H1 (cell line): ENCODE data around the gene GRK6. TPM values are rescaled to one million over a fixed set of nuclear protein-coding genes. Genes with fewer than 3 reads are reported as not detected.

ENCODE experiments used
- CTCF ChIA-PET: fragments of 300-600 bp; sonication (Branson Sonifier 250); formaldehyde crosslinking; loops from one replicate; lab custom pipeline; 2021; ENCODE audit not compliant: partially characterized antibody; lab: Charles Lee
- POLR2A ChIA-PET: fragments of 300-600 bp; sonication (Branson Sonifier 250); formaldehyde crosslinking; loops from one replicate; lab custom pipeline; 2021; ENCODE audit warnings: inconsistent platforms; ENCODE audit not compliant: partially characterized antibody; lab: Charles Lee
- DNase-seq, 2 experiments: peaks; one replicate each; pipeline versions ENCODE4 v3.0.0 to v3.0.0-alpha.2; 2010 to 2022; ENCODE audit warnings: low spot score in 2 of 2, low read depth in 1 of 2, mixed read lengths in 1 of 2
- FAIRE-seq: peaks from 2 replicates; lab custom pipeline; 2011; peaks lifted over from hg19 to GRCh38; lab: Jason Lieb, UNC
- H2AFZ ChIP-seq: 2 replicates; pipeline ENCODE4 v1.8.1; 2012; ENCODE audit warnings: low read length, inconsistent platforms
- H2AK5ac ChIP-seq: 2 replicates; pipeline ENCODE4 v1.6.1; 2013; ENCODE audit warnings: low read depth, low read length
- H2BK120ac ChIP-seq: replicated peaks from 2 replicates; pipeline ENCODE3; 2013; ENCODE audit warnings: low read depth, low read length, inconsistent platforms
- H2BK12ac ChIP-seq: 2 replicates; pipeline ENCODE4 v1.6.1; 2013; ENCODE audit warnings: low read depth, low read length
- H2BK15ac ChIP-seq: 2 replicates; pipeline ENCODE4 v1.6.1; 2013; ENCODE audit warnings: low read length
- H2BK20ac ChIP-seq: 2 replicates; pipeline ENCODE4 v1.6.1; 2013; ENCODE audit warnings: low read length
- H2BK5ac ChIP-seq: 2 replicates; pipeline ENCODE4 v1.6.1; 2013; ENCODE audit warnings: low read depth, low read length
- H3K14ac ChIP-seq: 2 replicates; pipeline ENCODE4 v1.6.1; 2013; ENCODE audit warnings: inconsistent platforms; ENCODE audit not compliant: insufficient read length
- H3K18ac ChIP-seq: 2 replicates; pipeline ENCODE4 v1.6.1; 2013; ENCODE audit warnings: low read length; ENCODE audit errors: extremely low read depth
- H3K23ac ChIP-seq: 2 replicates; pipeline ENCODE4 v1.6.1; 2013; ENCODE audit warnings: inconsistent platforms; ENCODE audit not compliant: insufficient read length
- H3K23me2 ChIP-seq: 2 replicates; pipeline ENCODE4 v1.6.1; 2013; ENCODE audit warnings: low read depth, low read length
- H3K27ac ChIP-seq: 2 replicates; pipeline ENCODE4 v1.6.1; 2011; ENCODE audit warnings: low read depth, low read length, inconsistent platforms
- H3K27me3 ChIP-seq, 4 experiments: replicated peaks in 1 of 4; 1 replicate in 1 of 4; 2 replicates in 3 of 4; pipeline versions ENCODE4 v1.6.1 to v1.8.1; 2011 to 2013; ENCODE audit warnings: low read length in 3 of 4, mild to moderate bottlenecking in 3 of 4, inconsistent platforms in 2 of 4, mixed read lengths in 2 of 4, moderate library complexity in 1 of 4; ENCODE audit not compliant: control insufficient read depth in 3 of 4, insufficient read depth in 3 of 4; ENCODE audit errors: extremely low read depth in 1 of 4
- H3K36me3 ChIP-seq, 4 experiments: 2 replicates each; pipeline versions ENCODE4 v1.6.1 to v1.8.1; 2011 to 2013; ENCODE audit warnings: mild to moderate bottlenecking in 4 of 4, low read length in 3 of 4, moderate library complexity in 2 of 4, control low read depth in 1 of 4, inconsistent platforms in 1 of 4; ENCODE audit not compliant: insufficient read depth in 4 of 4, control insufficient read depth in 2 of 4
- H3K4ac ChIP-seq: replicated peaks from 2 replicates; pipeline ENCODE3; 2013; ENCODE audit warnings: low read length, low read depth, mixed read lengths, inconsistent platforms; ENCODE audit not compliant: insufficient read length
- H3K4me1 ChIP-seq, 4 experiments: replicated peaks in 1 of 4; 1 replicate in 1 of 4; 2 replicates in 3 of 4; pipeline versions ENCODE4 v1.6.1 to v1.8.1; 2011 to 2013; ENCODE audit warnings: low read length in 3 of 4, inconsistent platforms in 2 of 4, mixed read lengths in 1 of 4; ENCODE audit not compliant: insufficient read depth in 4 of 4, control insufficient read depth in 3 of 4
- H3K4me2 ChIP-seq, 2 experiments: 2 replicates each; pipeline versions ENCODE4 v1.6.1 to v1.8.1; 2011 to 2013; ENCODE audit warnings: low read depth in 2 of 2, low read length in 2 of 2, control low read depth in 1 of 2, inconsistent platforms in 1 of 2, mild to moderate bottlenecking in 1 of 2; ENCODE audit not compliant: insufficient read depth in 1 of 2
- H3K4me3 ChIP-seq, 4 experiments: fragments of 200-600, 300-600 bp in 1 of 4; sonication (generic), shearing (Covaris generic), sonication (Bioruptor Twin) in 1 of 4; 2 replicates each; pipeline versions ENCODE4 v1.5.1 to v1.8.1; 2011 to 2016; ENCODE audit warnings: low read length in 4 of 4, low read depth in 3 of 4, control low read depth in 2 of 4, inconsistent platforms in 2 of 4, mild to moderate bottlenecking in 2 of 4, mixed read lengths in 1 of 4, moderate library complexity in 1 of 4; ENCODE audit not compliant: insufficient read depth in 2 of 4; ENCODE audit errors: extremely low read depth in 1 of 4
- H3K56ac ChIP-seq: replicated peaks from 2 replicates; pipeline ENCODE3; 2013; ENCODE audit warnings: low read depth, mild to moderate bottlenecking, mixed read lengths, low read length, inconsistent platforms; ENCODE audit not compliant: insufficient read length
- H3K79me1 ChIP-seq: 2 replicates; pipeline ENCODE4 v1.6.1; 2013; ENCODE audit warnings: low read depth, low read length, control low read depth
- H3K79me2 ChIP-seq, 2 experiments: 2 replicates each; pipeline versions ENCODE4 v1.6.1 to v1.8.1; 2012 to 2013; ENCODE audit warnings: low read length in 2 of 2, mild to moderate bottlenecking in 2 of 2, inconsistent platforms in 1 of 2; ENCODE audit not compliant: insufficient read depth in 2 of 2, control insufficient read depth in 1 of 2
- H3K9ac ChIP-seq, 4 experiments: replicated peaks in 1 of 4; 1 replicate in 1 of 4; 2 replicates in 3 of 4; pipeline versions ENCODE4 v1.6.1 to v1.8.1; 2011 to 2013; ENCODE audit warnings: low read depth in 3 of 4, low read length in 3 of 4, control low read depth in 2 of 4, mild to moderate bottlenecking in 2 of 4, moderate library complexity in 2 of 4, inconsistent platforms in 1 of 4; ENCODE audit errors: extremely low read depth in 1 of 4
- H3K9me3 ChIP-seq, 2 experiments: 2 replicates each; pipeline versions ENCODE4 v1.6.1 to v1.8.1; 2012 to 2013; ENCODE audit warnings: mild to moderate bottlenecking in 2 of 2, moderate library complexity in 2 of 2, control low read depth in 1 of 2, inconsistent platforms in 1 of 2, low read depth in 1 of 2, low read length in 1 of 2, mixed read lengths in 1 of 2; ENCODE audit not compliant: insufficient read depth in 2 of 2
- H4K20me1 ChIP-seq, 2 experiments: replicated peaks in 1 of 2; 2 replicates each; pipeline versions ENCODE3 to v1.8.1; 2011 to 2013; ENCODE audit warnings: inconsistent platforms in 2 of 2, low read length in 2 of 2, mild to moderate bottlenecking in 1 of 2; ENCODE audit not compliant: insufficient read depth in 2 of 2, control insufficient read depth in 1 of 2
- H4K5ac ChIP-seq: 2 replicates; pipeline ENCODE4 v1.6.1; 2013; ENCODE audit warnings: low read length, low read depth, mixed read lengths, inconsistent platforms; ENCODE audit not compliant: insufficient read length
- H4K8ac ChIP-seq: 2 replicates; pipeline ENCODE4 v1.8.0; 2013; ENCODE audit warnings: mild to moderate bottlenecking, moderate library complexity, low read length, inconsistent platforms; ENCODE audit not compliant: insufficient read depth; ENCODE audit errors: extremely low read depth
- H4K91ac ChIP-seq: replicated peaks from 2 replicates; pipeline ENCODE3; 2013; ENCODE audit warnings: low read length, mixed read lengths, inconsistent platforms; ENCODE audit not compliant: insufficient read length
- ATF3 ChIP-seq: IDR thresholded peaks from 2 replicates; pipeline ENCODE4 v1.6.1; 2011; ENCODE audit warnings: low read depth, mild to moderate bottlenecking, low read length; ENCODE audit not compliant: insufficient read depth
- CHD1 ChIP-seq: IDR thresholded peaks from 2 replicates; pipeline ENCODE4 v1.6.1; 2012; ENCODE audit warnings: low read depth, low read length, improper control_type of control experiment
- CTBP2 ChIP-seq: IDR thresholded peaks from 2 replicates; pipeline ENCODE4 v1.7.0; 2011; ENCODE audit warnings: borderline replicate concordance, mild to moderate bottlenecking, moderate library complexity, mixed read lengths, low read length; ENCODE audit not compliant: insufficient read depth, insufficient read length
- CTCF ChIP-seq, 3 experiments: IDR thresholded peaks; 1 replicate in 2 of 3; 2 replicates in 1 of 3; pipeline versions ENCODE4 v1.5.1 to v1.6.1; 2011; ENCODE audit warnings: low read length in 3 of 3, mild to moderate bottlenecking in 3 of 3, inconsistent platforms in 2 of 3, low read depth in 1 of 3, moderate library complexity in 1 of 3; ENCODE audit not compliant: insufficient read depth in 1 of 3; ENCODE audit errors: control extremely low read depth in 1 of 3
- KDM1A ChIP-seq: fragments of 200-600, 300-600 bp; sonication (generic); IDR thresholded peaks from 2 replicates; pipeline ENCODE4 v1.7.1; 2016; ENCODE audit warnings: mild to moderate bottlenecking, low read length, borderline replicate concordance
- NANOG ChIP-seq: IDR thresholded peaks from 2 replicates; pipeline ENCODE4 v1.6.1; 2011; ENCODE audit warnings: low read length, low read depth, mild to moderate bottlenecking, inconsistent platforms; ENCODE audit not compliant: insufficient read depth, poor library complexity, severe bottlenecking
- PHF8 ChIP-seq: fragments of 200-600 bp; sonication (generic); conservative IDR thresholded peaks from 2 replicates; pipeline ENCODE4 v1.7.1; 2012; ENCODE audit warnings: low read depth, mild to moderate bottlenecking, inconsistent platforms, low read length, moderate library complexity
- SP2 ChIP-seq: IDR thresholded peaks from 2 replicates; pipeline ENCODE4 v1.6.1; 2012; ENCODE audit warnings: mild to moderate bottlenecking, low read length, inconsistent platforms
- SRF ChIP-seq: IDR thresholded peaks from 2 replicates; pipeline ENCODE4 v1.6.1; 2011; ENCODE audit warnings: mild to moderate bottlenecking, low read depth, low read length, moderate library complexity
- ZNF274 ChIP-seq: IDR thresholded peaks from 2 replicates; pipeline ENCODE4 v1.7.0; 2012; ENCODE audit warnings: low read length, borderline replicate concordance; ENCODE audit errors: extremely low read depth
- WGBS, 2 experiments: shearing (Covaris generic) in 1 of 2; methylation state at CpG; one replicate each; pipeline versions ENCODE4 v1.1.6 to v1.1.7; 2013 to 2015; ENCODE audit warnings: low lambda C conversion rate in 2 of 2, mixed read lengths in 2 of 2, inconsistent platforms in 1 of 2, low coverage in 1 of 2, missing lambda C conversion rate in 1 of 2; ENCODE audit not compliant: insufficient replicate concordance in 2 of 2, insufficient coverage in 1 of 2, insufficient read length in 1 of 2; ENCODE audit errors: extremely low coverage in 1 of 2, missing lambda C conversion rate in 1 of 2; 5-methylcytosine and 5-hydroxymethylcytosine counted together
- polyA plus RNA-seq, 7 experiments: library from polyadenylated mRNA; depleted of rRNA in 3 of 7; stranded (reverse) in 5 of 7; unstranded in 2 of 7; fragments of >200 nt in 5 of 7; fragments of 200-250 nt in 2 of 7; gene quantifications; 1 replicate in 5 of 7; 2 replicates in 1 of 7; 4 replicates in 1 of 7; pipeline versions ENCODE4 v1.2.1 to v1.2.3, GENCODE V29; 2011 to 2013; ENCODE audit warnings: missing spikeins in 2 of 7, mixed read lengths in 2 of 7
- total RNA-seq: library from RNA; stranded (reverse); fragmentation: NEBNext Ultra II Directional; extraction: Animal tissue kit (Norgen Biotek cat#: 25700); gene quantifications from 2 replicates; pipeline ENCODE4 v1.2.1, GENCODE V29; 2021

GRK6 gene
- total and polyA plus RNA-seq, 2 of the 8 experiments (the other 6 are each of a cell fraction or from before 2014, with no cell fraction given), result 31.8 to 57.8 TPM

GRCh38 chr5:177405805-177406204, 20.7 kb upstream of the GRK6 start:
- ChIA-PET POLR2A (interaction anchor here (0.7 to 10.8 kb wide), 8 partner anchors 9 to 48 kb away, joined by 3 to 143 read pairs (median 5); partner anchors contain the start of gene PRR7), CTCF (interaction anchor here (1.2 to 10.5 kb wide), 10 partner anchors 10 to 97 kb away, joined by 3 to 343 read pairs (median 25); partner anchors contain the start of genes GRK6, PRR7 and SLC34A1)
- WGBS, 2 experiments, result 93% methylated on average over 5 of the region's 5 CpGs; no CpG with 5 or more reads in 1 of the 2 experiments
- Histone ChIP-seq H3K27me3 (peaks cover 22 to 68% (median 43%) of the 10 kb centered on the region in 4 experiments), H3K23me2 (peaks cover 13% of the 10 kb centered on the region; the same call in 1 of the 2 replicates), H4K20me1 (no peaks in the 10 kb centered on the region), H4K8ac (no peak overlapping the region), H2BK20ac (no peak overlapping the region), H3K79me1 (no peaks in the 10 kb centered on the region), H2BK5ac (no peak overlapping the region), H3K9me3 (no peaks in the 10 kb centered on the region), H3K27ac (no peak overlapping the region), H3K9ac (no peak overlapping the region), H3K4me2 (no peak overlapping the region), H3K79me2 (no peaks in the 10 kb centered on the region), H3K56ac (no peak overlapping the region), H3K36me3 (no peaks in the 10 kb centered on the region), H4K91ac (no peak overlapping the region), H3K4ac (no peak overlapping the region), H3K23ac (no peak overlapping the region), H3K4me1 (peaks cover 0 to 22% (median 14%) of the 10 kb centered on the region in 4 experiments; a peak in 5 of 7 replicates), H2BK120ac (no peak overlapping the region), H2BK15ac (no peak overlapping the region), H3K14ac (no peak overlapping the region), H4K5ac (no peak overlapping the region), H3K4me3 (no peak overlapping the region), H2BK12ac (no peak overlapping the region), H2AK5ac (no peak overlapping the region), H3K18ac (no peak overlapping the region), H2AFZ (no peak overlapping the region)
- DNase-seq (no peak), FAIRE-seq (no peak)
- TF ChIP-seq SP2, result no peak
- no peak for TF ChIP-seq ZNF274
- TF ChIP-seq CTCF (IDR thresholded peaks at IDR 0.05; ENCODE audit: control extremely low read depth in 1 of 3, insufficient read depth in 1 of 3, low read depth in 1 of 3, low read length in 3 of 3), result no peak
- no peak for TF ChIP-seq KDM1A
- no peak for TF ChIP-seq ATF3
- no peak for TF ChIP-seq CHD1
- TF ChIP-seq CTBP2, result no peak
- no peak for TF ChIP-seq SRF
- no peak for TF ChIP-seq PHF8
- no peak for TF ChIP-seq NANOG
